GM19324 (cell line): ENCODE results near the gene SPAG9.

Experiments
- ATAC-seq: cut with Tn5 transposase; IDR thresholded peaks from one replicate; pipeline ENCODE4 v1.9.1; 2021; ENCODE audit warnings: mild to moderate bottlenecking, moderate library complexity; ENCODE audit not compliant: unreplicated experiment, low FRiP score

The SPAG9 gene

DNA sequence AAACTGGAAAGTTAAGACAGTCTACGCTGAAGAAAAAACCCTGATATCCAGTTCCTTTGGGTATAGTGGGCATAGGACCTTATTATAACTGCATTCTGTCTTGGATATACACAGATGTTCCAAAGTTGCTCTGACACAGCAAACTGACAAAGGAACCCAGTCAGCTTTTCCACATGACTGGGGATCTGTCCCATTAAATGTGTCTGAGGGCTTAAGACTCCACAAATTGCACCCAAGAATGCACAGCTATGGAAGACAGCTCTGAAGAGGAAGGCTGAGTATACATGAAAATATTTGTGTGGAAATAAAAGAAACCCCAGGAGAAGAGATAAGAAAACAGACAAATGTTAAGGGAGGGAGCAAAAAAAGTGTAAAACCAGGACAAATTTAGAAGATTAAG lies 114.1 kb downstream of the SPAG9 start:
- no peak for ATAC-seq

DNA sequence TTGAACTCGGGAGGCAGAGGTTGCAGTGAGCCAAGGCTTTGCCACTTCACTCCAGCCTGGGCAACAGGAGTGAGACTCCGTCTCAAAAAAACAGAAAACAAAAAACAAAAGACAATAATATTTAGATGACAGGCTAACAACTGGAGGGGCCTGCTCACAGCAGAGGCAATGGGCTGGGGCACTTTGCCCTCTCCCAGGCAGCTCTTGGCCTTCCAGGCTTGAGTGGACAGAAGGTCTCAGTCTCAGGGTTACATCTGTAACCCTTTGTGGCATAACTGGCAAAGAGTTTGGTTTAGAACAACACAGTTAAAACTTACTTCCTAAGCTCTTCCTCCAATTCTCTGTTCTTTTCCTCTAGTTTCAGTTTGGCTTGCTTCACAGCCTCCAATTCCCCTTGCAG lies 114.9 kb downstream of the SPAG9 start:
- no peak for ATAC-seq

DNA sequence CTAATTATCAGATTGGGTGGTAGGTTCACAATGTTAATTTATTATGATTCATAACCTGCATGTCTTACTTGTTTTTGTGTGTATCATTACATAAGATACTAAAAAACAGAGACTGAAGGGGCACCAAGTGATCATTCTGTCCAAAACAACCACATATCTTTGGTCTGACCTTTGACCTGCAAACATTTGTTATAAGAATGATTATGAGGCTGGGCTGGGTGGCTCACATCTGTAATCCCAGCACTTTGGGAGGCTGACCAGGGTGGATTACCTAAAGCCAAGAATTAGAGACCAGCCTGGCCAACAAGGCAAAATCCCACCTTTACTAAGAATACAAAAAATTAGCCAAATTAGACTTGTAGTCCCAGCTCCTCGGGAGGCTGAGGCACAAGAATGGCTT lies 116.4 kb downstream of the SPAG9 start:
- no peak for ATAC-seq

DNA sequence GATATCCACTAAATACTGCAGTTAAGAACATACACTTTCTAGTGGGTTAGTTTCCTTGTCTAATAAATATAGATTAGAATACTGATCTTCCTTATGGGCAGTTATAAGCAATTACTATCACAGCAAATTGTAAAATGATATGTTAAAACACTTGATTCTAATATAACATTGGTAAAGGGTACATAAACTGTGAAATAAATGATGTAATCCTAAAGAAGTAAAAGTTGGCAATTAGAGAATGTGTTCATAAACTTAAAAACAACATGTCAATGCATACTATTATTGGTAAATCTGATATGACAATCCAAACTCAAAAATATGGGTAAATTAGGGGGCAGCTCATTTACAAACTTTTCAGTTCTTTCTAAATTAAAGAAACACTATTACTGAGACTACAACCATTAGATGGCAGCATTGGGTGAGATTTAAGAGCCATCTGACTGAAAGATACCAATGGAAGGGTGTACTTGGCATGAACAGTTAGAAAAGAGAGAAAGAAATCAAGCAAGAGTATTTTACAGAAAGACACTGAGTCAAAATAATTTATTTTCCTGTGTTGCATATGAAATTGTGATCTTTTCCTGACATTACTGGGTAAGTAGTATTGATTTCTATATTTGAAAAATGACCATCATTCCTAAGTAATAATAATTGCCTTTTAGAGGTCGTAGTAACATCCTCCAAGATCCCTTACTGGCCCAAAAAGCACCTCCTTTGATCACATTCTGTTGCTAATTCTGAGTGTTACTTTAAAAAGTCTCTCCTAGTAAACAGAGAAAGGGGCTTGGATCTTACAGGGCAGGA lies 119.6 kb downstream of the SPAG9 start:
- no peak for ATAC-seq

DNA sequence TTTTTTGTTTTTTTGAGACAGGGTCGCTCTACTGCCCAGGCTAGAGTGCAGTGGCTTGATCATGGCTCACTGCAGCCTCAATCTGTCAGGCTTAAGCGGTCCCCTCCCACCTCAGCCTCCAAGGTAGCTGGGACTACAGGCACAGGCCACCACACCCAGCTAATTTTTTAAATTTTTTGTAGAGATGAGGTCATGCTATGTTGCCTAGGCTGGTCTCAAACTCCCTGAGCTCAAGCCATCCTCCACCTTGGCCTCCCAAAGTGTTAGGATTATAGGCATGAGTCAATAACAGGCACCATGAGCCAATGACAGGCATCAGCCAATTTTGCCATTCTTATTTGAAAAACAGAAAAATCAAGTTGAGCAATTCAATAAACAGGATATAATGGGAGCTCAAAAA lies 125.0 kb downstream of the SPAG9 start:
- no peak for ATAC-seq

DNA sequence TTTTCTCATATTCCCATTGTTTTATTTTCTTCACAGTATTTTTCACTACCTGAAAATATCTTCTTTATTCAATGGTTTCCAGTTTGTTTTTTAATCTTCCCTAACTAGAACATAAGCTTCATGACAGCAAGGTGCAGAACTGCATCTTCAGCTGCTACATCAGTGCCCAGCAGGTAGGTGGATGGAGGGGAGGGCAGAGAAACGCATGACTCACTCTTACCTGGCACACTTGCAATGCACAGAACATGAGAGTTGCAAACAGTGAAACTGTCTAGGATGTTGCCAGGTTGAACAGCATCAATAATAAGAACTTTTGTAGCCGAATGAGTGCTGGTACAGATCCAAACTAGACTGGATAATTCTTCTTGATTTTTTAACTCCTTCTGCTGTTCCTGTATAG lies 127.1 kb downstream of the SPAG9 start:
- ATAC-seq = no peak

DNA sequence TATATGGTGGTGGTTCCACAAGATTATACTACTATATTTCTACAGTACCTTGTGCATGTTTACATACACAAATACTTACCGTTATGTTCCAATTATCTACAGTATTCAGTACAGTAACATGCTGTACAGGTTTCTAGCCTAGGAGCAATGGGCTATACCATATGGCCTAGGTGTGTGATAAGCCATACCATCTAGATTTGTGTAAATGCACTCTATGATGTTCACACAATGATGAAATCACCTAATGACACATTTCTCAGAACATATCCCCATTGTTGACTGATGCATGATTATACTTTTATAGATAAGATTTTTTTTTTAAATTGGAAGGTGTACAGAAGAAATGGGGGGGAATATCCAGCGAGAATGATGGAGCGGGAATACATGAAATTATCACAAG lies 131.5 kb downstream of the SPAG9 start:
- ATAC-seq = no peak

DNA sequence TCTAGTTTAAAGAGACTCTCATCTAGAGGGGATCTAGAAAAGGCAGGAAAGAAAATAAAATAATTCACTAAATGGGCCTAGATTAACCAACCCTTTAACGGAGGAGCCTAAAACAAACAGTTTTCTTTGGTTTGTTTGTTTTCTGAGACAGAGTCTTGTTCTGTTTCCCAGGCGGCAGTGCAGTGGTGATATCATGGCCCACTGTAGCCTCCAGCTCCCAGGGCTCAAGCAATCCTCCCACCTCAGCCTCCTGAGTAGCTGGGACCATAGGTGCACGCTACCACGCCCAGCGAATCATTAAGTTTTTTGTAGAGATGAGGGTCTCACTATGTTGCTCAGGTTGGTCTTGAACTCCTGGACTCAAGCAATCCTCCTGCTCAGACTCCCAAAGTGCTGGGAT lies 132.2 kb downstream of the SPAG9 start:
- no peak for ATAC-seq

DNA sequence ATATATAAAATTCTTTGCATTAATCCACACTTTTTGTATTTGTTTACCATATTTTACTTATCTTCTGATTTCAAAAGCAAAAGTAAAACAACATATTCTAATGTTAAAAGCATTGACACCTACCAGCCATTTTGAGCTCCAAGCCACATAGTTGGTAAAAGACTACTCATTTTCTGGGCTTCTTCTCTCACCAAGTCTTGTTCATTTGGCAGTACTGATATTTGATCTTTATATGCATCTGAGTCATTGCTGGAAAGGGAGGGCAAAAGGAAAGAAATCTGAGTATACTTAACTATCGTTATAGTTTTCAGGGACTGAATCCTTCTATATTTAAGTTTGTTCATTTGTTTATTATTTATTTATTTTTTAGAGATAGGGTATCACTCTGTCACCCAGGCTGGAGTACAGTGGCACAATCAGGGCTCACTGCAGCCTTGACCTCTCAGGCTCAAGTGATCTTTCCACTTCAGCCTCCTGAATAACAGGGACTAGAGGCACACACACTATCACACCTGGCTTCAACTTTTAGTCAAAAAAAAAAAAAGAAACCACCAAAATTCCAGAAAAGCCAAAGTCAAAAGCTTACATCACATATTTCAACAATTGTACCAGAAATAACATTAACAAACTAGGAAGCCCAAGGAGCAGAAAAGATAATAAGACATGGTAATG lies 133.5 kb downstream of the SPAG9 start:
- ATAC-seq = no peak

DNA sequence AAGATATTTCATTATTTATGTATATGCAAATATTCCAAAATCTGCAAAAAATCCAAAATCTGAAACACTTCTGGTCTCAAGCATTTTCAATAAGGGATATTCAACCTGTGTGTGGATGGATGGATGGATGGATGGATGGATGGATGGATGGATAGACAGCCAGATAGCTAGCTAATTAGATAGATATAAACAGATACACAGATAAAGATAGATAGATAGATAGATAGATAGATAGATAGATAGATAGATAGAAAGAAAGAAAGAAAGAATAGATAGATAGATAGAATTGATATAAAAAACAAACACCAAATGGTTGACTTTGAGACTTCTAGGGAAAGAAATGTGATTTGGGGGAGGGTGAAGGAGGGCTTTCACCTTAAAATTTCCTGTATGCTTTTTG lies 139.4 kb downstream of the SPAG9 start:
- no peak for ATAC-seq

DNA sequence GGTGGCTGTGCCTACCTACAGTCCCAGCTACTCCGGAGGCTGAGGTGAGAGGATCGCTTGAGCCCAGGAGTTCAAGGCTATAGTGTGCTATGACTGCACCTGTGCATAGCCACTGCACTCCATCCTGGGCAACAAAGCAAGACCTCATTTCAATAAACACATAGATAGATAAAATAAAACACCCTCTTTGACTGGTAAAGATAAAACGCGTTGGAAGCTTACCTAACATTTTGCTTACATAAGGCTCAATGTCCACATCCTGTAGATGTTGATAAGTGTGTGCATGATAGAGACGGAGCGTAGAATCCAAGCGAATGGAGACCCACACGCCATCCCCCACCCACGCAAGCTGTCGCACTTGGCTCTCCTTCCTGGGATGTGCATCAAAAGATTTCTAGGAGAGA lies 141.1 kb downstream of the SPAG9 start:
- no peak for ATAC-seq

DNA sequence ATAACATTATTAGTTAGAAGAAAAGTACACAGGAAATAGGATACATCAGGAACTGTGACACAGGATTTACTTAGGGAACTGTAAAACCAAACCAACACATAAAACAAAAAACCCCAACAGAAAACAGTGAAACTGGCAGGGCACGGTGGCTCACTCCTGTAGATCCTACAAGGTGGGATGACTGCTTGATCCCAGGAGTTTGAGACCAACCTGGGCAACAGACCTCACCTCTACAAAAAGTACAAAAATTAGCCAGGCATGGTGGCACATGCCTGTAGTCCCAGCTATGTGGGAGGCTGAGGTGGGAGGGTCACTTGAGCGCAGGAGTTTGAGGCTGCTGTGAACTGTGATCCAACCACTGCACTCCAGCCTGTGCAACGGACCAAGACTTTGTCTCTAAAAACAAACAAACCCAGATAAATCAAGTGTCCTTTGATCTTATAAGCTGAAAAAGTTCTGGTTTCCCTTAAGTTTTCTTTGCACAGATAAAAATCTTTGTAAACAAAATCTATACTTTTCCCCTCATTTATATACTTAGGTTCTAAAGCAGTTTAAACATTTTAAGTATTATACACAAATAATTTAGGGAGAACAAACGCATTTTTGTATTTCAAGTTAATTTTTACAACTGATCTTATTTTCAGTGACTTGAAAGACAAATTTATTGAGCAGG lies 143.0 kb downstream of the SPAG9 start:
- no peak for ATAC-seq

DNA sequence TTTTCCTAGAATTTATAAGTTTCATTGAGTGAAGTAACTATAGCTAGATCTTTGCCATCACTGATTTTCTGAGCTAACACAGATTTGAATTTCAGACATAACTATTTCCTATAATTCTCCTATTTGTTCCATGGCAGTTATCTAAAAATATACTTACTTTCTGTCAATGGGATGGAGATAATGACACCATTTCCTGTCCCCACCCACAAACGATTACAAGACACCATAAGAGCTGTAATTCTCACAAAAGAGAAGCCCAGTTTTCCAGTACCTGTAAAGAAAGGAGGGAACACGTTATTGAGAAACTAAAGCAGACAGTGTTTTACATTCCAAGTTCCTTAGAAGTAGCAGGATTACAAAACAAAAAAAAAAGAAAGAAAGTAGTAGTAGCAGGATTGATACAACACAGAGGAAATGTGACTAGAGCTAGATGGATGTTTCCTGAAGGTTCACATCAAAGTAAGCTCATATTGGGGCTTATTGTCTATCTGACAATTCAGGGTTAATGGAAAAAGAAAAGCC lies 143.7 kb downstream of the SPAG9 start:
- no peak for ATAC-seq

DNA sequence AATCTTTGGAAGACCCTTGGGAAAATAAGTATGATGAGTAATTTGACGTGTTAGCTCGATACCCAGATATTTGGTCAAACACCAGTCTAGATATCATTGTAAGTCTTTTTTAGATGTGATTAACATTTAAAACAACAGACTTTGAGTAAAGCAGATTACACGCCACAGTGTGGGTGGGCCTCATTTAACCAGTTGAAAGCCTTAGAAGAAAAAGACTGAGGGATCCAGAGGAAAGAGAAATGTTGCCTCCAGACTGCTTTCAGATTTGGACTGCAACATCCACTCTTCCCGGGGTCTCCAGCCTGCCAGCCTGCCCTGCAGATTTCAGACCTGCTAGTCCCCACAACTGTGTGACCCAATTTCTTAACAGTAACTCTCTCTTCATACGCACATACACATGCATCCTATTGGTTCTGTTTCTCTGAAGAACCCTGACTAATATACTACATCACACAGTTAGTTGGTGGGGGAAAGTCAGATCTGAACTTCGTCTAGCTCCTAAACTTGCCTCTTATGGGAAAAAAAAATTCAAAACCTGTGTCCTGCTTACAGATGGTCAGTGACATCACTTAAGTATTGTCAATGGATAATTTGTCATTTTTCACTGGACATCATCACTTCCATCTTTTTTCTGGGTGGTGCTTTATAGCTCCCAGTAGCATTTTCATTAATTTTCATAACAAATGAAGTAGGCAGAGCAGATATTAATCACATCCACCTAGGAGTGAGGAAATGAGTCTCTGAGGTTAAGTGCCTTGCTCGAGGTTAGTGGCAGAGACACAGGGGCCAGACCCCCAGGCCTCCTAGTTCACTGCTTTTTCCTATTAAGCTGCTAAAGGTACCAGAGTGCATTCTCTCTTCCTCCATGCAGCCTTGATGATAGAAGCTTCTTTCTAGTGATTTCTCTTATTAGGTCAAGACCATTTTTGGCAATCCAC lies 146.8 kb downstream of the SPAG9 start:
- ATAC-seq = no peak

DNA sequence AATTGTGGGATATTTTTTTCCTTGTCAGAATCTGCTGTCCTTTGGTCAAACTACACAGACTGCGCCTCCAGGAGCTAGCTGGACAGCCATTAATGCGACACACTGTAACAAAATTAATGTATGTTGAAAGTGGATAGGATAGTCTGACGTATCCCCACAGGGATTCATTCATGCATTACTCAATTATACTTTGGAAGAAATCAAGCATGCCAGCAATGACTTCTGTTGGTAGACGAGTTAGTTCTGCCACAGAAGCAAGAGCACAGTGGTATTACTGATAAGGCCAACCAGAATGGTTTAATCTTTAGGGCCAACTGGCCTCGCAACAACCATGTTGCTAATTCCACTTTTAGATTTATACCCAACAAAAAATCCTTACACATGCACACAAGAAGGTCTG lies 148.1 kb downstream of the SPAG9 start:
- no peak for ATAC-seq

DNA sequence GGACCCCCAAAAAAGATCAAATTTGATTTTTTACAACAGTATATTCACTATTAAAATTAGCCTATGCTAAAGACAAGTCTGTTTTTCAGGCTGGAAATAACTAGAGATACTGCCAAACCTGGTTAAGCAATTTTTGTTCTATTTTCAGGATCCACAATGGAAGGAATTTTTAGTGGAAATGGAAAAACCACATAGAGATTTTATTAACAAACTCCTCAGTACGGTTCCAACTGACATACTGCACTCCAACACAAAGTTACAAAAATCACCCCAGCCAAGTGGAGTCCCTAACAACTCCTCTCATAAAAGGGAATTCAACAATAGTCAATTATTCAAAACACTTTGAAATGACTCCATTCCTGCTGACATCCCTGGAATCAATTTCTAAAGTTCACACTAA lies 152.9 kb downstream of the SPAG9 start:
- ATAC-seq = no peak

DNA sequence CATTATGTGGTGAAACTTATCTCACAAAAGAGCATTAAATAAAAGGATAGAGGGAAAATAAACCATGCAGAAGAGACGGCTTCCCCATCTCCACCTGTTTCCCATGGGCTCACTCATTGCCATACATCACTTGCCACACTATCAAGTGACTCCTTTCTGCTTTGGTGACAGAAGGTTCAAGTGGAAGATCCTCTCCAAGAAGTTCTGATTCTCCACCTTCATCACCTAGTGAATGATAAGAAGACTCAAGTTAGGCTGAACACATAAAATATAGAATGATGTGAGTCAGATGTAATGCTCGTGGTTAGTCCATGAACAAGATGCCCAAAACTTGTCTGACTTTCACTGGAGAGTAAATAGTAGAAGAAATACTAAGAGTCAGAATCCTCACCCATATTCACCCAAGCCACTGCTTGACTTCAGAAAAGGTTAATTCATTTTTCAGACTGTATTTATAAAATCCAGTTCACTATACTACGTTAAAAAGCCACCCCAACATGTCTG lies 154.5 kb downstream of the SPAG9 start:
- no peak for ATAC-seq

DNA sequence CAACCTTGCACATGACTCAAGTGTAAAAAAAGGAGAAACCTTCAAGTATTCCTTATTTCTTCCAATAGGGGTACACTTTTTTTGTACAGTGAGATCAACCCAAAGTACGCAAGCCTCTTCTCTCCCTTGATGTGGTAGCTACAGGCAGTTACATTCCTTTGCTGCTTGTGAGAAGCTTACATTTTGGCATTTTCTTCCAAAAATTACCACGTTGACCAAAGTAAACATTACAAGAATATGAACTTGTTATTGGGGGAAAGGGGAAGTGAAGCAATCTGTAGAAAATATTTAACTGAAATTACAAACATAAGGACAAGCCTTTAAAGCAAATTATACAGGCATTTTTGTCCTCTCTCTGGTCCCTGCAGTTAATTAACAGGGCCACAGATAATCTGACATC lies 157.5 kb downstream of the SPAG9 start:
- ATAC-seq = no peak

DNA sequence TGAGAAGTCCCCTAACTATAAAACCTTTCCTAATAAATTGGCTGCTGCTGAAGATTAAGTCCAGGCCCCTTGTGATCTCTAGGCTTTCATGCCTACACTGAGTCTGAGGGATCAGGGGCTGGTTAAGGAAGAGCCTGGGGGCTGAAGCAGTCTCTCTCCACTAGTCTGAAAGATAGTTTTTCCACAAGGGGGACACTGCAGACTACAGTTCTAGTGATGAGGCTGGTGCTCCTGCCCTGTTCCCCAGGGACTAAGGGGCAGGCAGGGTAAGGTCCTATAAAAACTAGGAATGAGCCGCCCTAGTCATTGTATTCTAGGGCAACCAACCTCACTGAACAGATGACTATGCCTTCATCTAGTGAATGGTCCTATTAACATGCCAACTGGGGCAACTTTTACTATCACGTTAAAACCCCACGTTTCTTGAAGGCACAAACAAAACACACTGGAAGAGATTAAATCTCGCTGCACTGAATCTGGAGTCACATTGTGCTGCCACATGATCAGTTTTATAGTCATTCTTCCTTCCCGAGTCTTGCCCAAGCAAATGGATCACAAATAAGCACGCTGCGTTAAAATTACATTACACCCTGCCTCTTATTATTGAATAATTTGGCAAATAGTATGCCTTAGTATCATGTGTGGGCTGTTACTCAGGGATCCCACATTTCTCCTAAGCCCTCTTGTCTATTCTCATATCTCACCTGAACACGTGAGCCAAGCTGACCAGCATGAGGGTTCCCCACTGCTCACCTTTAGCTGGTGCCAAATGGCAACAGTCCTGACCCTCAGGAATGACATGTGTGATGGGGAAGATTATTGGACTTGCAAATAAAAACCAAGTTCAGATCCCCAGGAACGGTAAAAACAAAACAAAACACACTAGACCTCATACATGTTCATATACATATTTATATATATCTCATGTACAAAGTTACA lies 159.1 kb downstream of the SPAG9 start:
- ATAC-seq = no peak
